Neural progenitor cell (in vitro differentiated cells): ENCODE data around the gene TTC6. TPM values are rescaled to one million over a fixed set of nuclear protein-coding genes. Genes with fewer than 3 reads are reported as not detected.

Experiments used
- DNase-seq: peaks from one replicate; pipeline ENCODE4 v3.0.0-alpha.2; 2016; ENCODE audit warnings: low spot score
- H2AFZ ChIP-seq: fragments of 200-600 bp; sonication (generic); replicated peaks from 2 replicates; pipeline ENCODE4 v1.6.1; 2016; ENCODE audit warnings: antibody characterized with exemption
- H3F3A ChIP-seq: fragments of 200-600 bp; sonication (generic); 2 replicates; pipeline ENCODE4 v1.6.1; 2016; ENCODE audit warnings: antibody characterized with exemption, low read depth
- H3K27ac ChIP-seq: fragments of 200-600 bp; sonication (generic); 2 replicates; pipeline ENCODE4 v1.5.1; 2016; ENCODE audit warnings: mild to moderate bottlenecking
- H3K27me3 ChIP-seq: fragments of 200-600 bp; sonication (generic); 2 replicates; pipeline ENCODE4 v1.6.1; 2016; ENCODE audit warnings: mild to moderate bottlenecking, moderate library complexity
- H3K36me3 ChIP-seq: fragments of 200-600 bp; sonication (generic); 2 replicates; pipeline ENCODE4 v1.5.1; 2016
- H3K4me1 ChIP-seq: fragments of 200-600 bp; sonication (generic); 2 replicates; pipeline ENCODE4 v1.6.1; 2016; ENCODE audit warnings: mixed run types
- H3K4me2 ChIP-seq: fragments of 200-600 bp; sonication (generic); 2 replicates; pipeline ENCODE4 v1.6.1; 2016
- H3K4me3 ChIP-seq: fragments of 200-600 bp; sonication (generic); 2 replicates; pipeline ENCODE4 v1.5.1; 2016
- H3K79me2 ChIP-seq: fragments of 200-600 bp; sonication (generic); 2 replicates; pipeline ENCODE4 v1.6.1; 2016; ENCODE audit warnings: low read depth
- H3K9ac ChIP-seq: fragments of 200-600 bp; sonication (generic); 2 replicates; pipeline ENCODE4 v1.6.1; 2016
- H3K9me3 ChIP-seq: fragments of 200-600 bp; sonication (generic); 2 replicates; pipeline ENCODE4 v1.5.1; 2016; ENCODE audit warnings: low read depth
- H4K20me1 ChIP-seq: fragments of 200-600 bp; sonication (generic); 2 replicates; pipeline ENCODE4 v1.6.1; 2016; ENCODE audit warnings: low read depth
- H3K27ac Mint-ChIP-seq: 3 replicates; pipeline ENCODE4 v1.8.0; 2021; ENCODE audit warnings: mixed read lengths
- H3K27me3 Mint-ChIP-seq: 2 replicates; pipeline ENCODE4 v1.8.0; 2022; ENCODE audit warnings: low read depth, mild to moderate bottlenecking, inconsistent platforms, moderate library complexity, mixed read lengths; ENCODE audit not compliant: insufficient read depth
- H3K36me3 Mint-ChIP-seq: 3 replicates; pipeline ENCODE4 v1.8.0; 2021; ENCODE audit warnings: mixed read lengths
- H3K4me1 Mint-ChIP-seq: 3 replicates; pipeline ENCODE4 v1.8.0; 2021; ENCODE audit warnings: mixed read lengths
- H3K4me3 Mint-ChIP-seq: 3 replicates; pipeline ENCODE4 v1.8.0; 2021; ENCODE audit warnings: mild to moderate bottlenecking, moderate library complexity, mixed read lengths
- H3K9me3 Mint-ChIP-seq: 3 replicates; pipeline ENCODE4 v1.8.0; 2020; ENCODE audit warnings: mixed read lengths
- EZH2 ChIP-seq: fragments of 200-600 bp; sonication (generic); IDR thresholded peaks from 2 replicates; pipeline ENCODE4 v1.6.1; 2017; ENCODE audit warnings: antibody characterized with exemption, mild to moderate bottlenecking, moderate library complexity
- EZH2phosphoT487 ChIP-seq: fragments of 200-600 bp; sonication (generic); IDR thresholded peaks from 2 replicates; pipeline ENCODE4 v1.6.1; 2017; ENCODE audit warnings: antibody characterized with exemption
- total RNA-seq: library from RNA; depleted of rRNA; stranded (reverse); fragments of >200 nt; gene quantifications from 2 replicates; pipeline ENCODE4 v1.2.3, GENCODE V29; 2015; ENCODE audit warnings: low replicate concordance
- TF ChIP-seq, protein P1 (sequence below): fragments of 200-600 bp; sonication (generic); IDR thresholded peaks from 2 replicates; pipeline ENCODE4 v1.5.1; 2017; ENCODE audit warnings: antibody characterized with exemption, mild to moderate bottlenecking

The TTC6 gene
- total RNA-seq, 1 donor from 2014 or later, result 2.6 TPM

DNA sequence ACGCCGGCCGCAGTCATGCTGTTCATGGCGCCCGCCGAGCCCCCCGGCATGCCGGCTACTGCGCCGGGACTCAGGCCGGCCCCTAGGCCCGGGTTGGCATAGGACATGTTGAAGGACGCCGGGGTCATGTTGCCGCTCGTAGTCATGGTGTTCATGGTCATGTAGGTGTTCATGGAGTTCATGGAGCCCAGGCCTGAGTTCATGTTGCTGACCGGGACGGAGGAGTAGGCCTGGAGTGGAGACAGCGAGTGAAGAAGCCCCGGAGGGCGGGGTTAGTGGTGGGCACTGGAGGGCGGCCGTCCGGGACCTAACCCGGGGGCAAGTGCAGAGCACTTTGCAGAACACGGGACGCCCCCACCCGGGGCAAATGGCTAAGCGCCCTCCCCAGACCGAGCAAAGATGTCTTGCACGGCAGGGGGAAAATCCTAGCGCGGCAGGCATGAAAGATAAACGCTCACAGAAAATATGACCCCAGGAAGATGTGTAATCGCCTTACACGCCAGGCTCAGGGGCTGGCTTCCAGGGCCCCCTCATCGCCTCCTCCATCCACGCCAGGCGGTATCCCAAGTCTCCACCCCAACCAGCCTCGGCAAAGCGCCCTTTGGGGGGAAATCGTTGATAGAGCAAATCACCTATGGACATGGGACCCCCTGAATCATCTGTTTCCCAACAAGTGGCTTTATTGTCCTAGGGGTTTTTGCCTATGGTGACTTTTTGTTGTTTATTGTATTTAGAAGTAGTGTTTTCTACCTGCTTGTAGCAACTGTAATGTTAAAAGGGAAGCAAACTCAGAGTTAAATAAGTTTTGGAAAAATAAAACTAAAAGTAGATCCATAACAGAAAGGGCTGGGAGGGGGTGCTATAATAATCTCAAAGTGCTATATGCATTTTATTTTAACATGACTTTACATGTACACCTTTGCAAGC is 2.7 kb upstream of the TTC6 start:
- no peak overlapping the region for H3K4me3 ChIP-seq
- no peaks in the 10 kb centered on the region for H3K79me2 ChIP-seq
- peaks cover 49% of the 10 kb centered on the region for H3K4me1 Mint-ChIP-seq
- peaks cover 85% of the 10 kb centered on the region for H3K27me3 Mint-ChIP-seq
- H3K36me3 ChIP-seq, result no peaks in the 10 kb centered on the region
- H2AFZ ChIP-seq, result no peak overlapping the region
- no peaks in the 10 kb centered on the region for H3K9me3 ChIP-seq
- H3K9me3 Mint-ChIP-seq, result no peaks in the 10 kb centered on the region
- TF ChIP-seq EZH2, result peak; percentile 94
- peak; percentile 88 for TF ChIP-seq EZH2phosphoT487
- TF ChIP-seq, protein P1, sequence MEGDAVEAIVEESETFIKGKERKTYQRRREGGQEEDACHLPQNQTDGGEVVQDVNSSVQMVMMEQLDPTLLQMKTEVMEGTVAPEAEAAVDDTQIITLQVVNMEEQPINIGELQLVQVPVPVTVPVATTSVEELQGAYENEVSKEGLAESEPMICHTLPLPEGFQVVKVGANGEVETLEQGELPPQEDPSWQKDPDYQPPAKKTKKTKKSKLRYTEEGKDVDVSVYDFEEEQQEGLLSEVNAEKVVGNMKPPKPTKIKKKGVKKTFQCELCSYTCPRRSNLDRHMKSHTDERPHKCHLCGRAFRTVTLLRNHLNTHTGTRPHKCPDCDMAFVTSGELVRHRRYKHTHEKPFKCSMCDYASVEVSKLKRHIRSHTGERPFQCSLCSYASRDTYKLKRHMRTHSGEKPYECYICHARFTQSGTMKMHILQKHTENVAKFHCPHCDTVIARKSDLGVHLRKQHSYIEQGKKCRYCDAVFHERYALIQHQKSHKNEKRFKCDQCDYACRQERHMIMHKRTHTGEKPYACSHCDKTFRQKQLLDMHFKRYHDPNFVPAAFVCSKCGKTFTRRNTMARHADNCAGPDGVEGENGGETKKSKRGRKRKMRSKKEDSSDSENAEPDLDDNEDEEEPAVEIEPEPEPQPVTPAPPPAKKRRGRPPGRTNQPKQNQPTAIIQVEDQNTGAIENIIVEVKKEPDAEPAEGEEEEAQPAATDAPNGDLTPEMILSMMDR, result no peak
- no peak overlapping the region for H3K27ac Mint-ChIP-seq
- H3K4me2 ChIP-seq, result peak overlapping the region; percentile 71
- DNase-seq, result peak; percentile 42
- no peak overlapping the region for H3K27ac ChIP-seq
- H3K4me1 ChIP-seq, result peaks cover 29% of the 10 kb centered on the region
- peak overlapping the region; percentile 68 for H3K4me3 Mint-ChIP-seq
- H3K9ac ChIP-seq, result no peak overlapping the region
- peaks cover 70% of the 10 kb centered on the region for H3F3A ChIP-seq
- peaks cover 100% of the 10 kb centered on the region for H3K27me3 ChIP-seq
- no peaks in the 10 kb centered on the region for H3K36me3 Mint-ChIP-seq
- H4K20me1 ChIP-seq, result peaks cover 88% of the 10 kb centered on the region

DNA sequence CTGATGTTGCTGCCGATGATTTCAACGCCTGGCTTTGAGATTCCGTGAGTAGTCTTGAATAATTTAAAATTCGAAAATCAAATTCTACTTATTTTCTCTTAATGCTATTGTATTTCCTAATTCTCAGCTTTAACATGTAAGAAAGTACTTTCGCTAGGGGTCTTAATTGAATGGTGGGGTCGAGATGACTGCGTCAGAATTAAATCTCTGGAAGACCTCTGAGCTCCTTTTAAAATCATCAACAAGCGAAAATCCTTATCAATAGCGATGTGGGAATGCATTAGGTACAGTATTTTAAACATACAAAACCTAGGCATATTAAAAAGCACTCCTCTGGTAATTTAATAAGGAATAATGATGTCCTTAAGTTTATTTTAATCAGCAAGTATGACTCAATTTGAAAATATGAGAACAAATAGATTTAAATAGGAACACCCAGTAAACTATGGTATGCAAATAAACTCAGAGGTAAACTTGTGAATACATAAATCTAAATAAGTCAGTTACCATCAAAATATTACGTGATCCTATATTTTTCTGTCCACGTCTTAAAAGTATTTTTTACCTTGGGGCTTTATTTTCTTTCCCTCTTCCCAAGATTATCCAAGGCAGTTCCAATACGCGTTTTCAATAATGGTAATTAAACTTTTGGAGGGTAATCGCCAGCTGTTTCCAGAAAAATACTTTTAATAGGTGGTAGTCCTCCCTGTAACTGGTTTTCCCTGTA is 1.8 kb upstream of the TTC6 start:
- Histone ChIP-seq H3K79me2 (no peaks in the 10 kb centered on the region), H4K20me1 (peaks cover 84% of the 10 kb centered on the region), H3K4me2 (peak overlapping the region; percentile 73), H3K4me1 (peaks cover 24% of the 10 kb centered on the region), H3K9ac (no peak overlapping the region), H3K36me3 (no peaks in the 10 kb centered on the region), H2AFZ (no peak overlapping the region), H3K4me3 (no peak overlapping the region), H3F3A (peaks cover 69% of the 10 kb centered on the region), H3K27me3 (peaks cover 100% of the 10 kb centered on the region), H3K27ac (no peak overlapping the region), H3K9me3 (no peaks in the 10 kb centered on the region)
- Mint-ChIP-seq H3K4me1 (peaks cover 49% of the 10 kb centered on the region), H3K9me3 (no peaks in the 10 kb centered on the region), H3K27me3 (peaks cover 82% of the 10 kb centered on the region), H3K4me3 (peak overlapping the region; percentile 86), H3K36me3 (no peaks in the 10 kb centered on the region), H3K27ac (no peak overlapping the region)
- DNase-seq, result no peak
- TF ChIP-seq EZH2 (no peak), EZH2phosphoT487 (no peak)
- TF ChIP-seq, protein P1, result no peak

DNA sequence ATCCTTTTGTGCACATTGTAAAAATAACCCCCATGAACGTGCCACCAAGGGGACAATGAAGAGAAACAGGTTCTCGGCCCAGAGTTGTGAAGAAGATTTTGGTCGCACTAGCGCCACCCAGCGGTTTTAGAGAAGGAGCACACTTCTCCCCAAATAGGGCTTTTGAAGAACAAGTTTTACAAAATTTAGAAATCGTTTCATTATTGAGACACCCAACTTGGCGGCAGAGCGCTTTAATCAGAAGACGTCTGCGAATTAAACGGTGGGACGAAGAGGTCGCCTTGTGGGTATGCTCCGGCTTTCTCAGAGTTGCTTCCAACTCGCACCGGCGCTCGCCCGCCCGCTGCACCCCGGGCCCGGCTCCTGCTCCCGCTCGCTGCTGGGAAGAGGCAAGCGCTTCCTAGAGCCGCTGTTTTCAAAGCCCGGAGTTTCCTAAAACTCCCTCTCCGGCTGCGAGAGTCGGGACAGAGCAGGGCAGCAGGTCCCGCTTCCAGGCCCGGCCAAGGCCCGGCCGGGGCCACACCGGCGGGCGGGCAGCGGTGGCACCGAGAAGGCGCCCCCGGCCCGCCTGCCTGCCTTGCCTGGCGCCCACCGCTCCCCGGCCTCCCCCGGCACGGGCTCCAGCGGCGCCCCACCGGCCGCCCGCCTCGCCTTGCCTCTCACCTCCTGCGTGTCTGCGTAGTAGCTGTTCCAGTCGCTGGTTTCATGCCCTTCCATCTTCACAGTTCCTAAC is 1.0 kb upstream of the TTC6 start:
- peaks cover 19% of the 10 kb centered on the region for H3K4me1 ChIP-seq
- peak overlapping the region; percentile 59 for H2AFZ ChIP-seq
- H3K27ac ChIP-seq, result no peak overlapping the region
- peaks cover 81% of the 10 kb centered on the region for H3K27me3 Mint-ChIP-seq
- peaks cover 100% of the 10 kb centered on the region for H3K27me3 ChIP-seq
- H3K9me3 ChIP-seq, result no peaks in the 10 kb centered on the region
- TF ChIP-seq EZH2phosphoT487, result peak; percentile 52
- TF ChIP-seq EZH2, result peak; percentile 69
- TF ChIP-seq, protein P1, result peak; percentile 97
- no peaks in the 10 kb centered on the region for H3K9me3 Mint-ChIP-seq
- H3K4me1 Mint-ChIP-seq, result peaks cover 48% of the 10 kb centered on the region
- no peak overlapping the region for H3K9ac ChIP-seq
- H3K27ac Mint-ChIP-seq, result no peak overlapping the region
- peak overlapping the region; percentile 73 for H3K4me2 ChIP-seq
- DNase-seq, result peak; percentile 91
- no peaks in the 10 kb centered on the region for H3K36me3 ChIP-seq
- H3K4me3 ChIP-seq, result peak overlapping the region; percentile 50
- H4K20me1 ChIP-seq, result peaks cover 82% of the 10 kb centered on the region
- H3K36me3 Mint-ChIP-seq, result no peaks in the 10 kb centered on the region
- peak overlapping the region; percentile 86 for H3K4me3 Mint-ChIP-seq
- no peaks in the 10 kb centered on the region for H3K79me2 ChIP-seq
- peaks cover 69% of the 10 kb centered on the region for H3F3A ChIP-seq
